OCI-LY1 (cell line): Measurements from ENCODE around the gene SHROOM3.

ENCODE experiments used
- H2AFZ ChIP-seq: fragments of 200-600 bp; sonication (generic), shearing (Covaris generic); 2 replicates; pipeline ENCODE4 v1.6.0; 2014; ENCODE audit warnings: antibody characterized with exemption, mild to moderate bottlenecking, low read length
- H3F3A ChIP-seq: fragments of 200-600 bp; sonication (generic), shearing (Covaris generic); 2 replicates; pipeline ENCODE4 v1.6.0; 2014; ENCODE audit warnings: mild to moderate bottlenecking, antibody characterized with exemption, low read length, moderate library complexity; ENCODE audit not compliant: insufficient read depth
- H3K27ac ChIP-seq: fragments of 200-600 bp; sonication (generic); 2 replicates; pipeline ENCODE4 v1.5.1; 2014; ENCODE audit warnings: low read length, mixed run types, mild to moderate bottlenecking, low read depth; ENCODE audit not compliant: poor library complexity, severe bottlenecking
- H3K27me3 ChIP-seq: fragments of 200-600 bp; sonication (generic); 2 replicates; pipeline ENCODE4 v1.6.0; 2014; ENCODE audit warnings: antibody characterized with exemption, mild to moderate bottlenecking, low read length, moderate library complexity; ENCODE audit not compliant: insufficient read depth
- H3K36me3 ChIP-seq: fragments of 200-600 bp; sonication (generic); 2 replicates; pipeline ENCODE4 v1.6.1; 2014; ENCODE audit warnings: mild to moderate bottlenecking, antibody characterized with exemption, low read length, moderate library complexity, mixed read lengths; ENCODE audit not compliant: insufficient read depth
- H3K4me1 ChIP-seq: fragments of 200-600 bp; sonication (generic); 2 replicates; pipeline ENCODE4 v1.5.1; 2014; ENCODE audit warnings: mild to moderate bottlenecking, low read length, moderate library complexity; ENCODE audit not compliant: insufficient read depth, severe bottlenecking
- H3K4me2 ChIP-seq: fragments of 200-600 bp; sonication (generic), shearing (Covaris generic); 2 replicates; pipeline ENCODE4 v1.6.1; 2014; ENCODE audit warnings: low read length
- H3K4me3 ChIP-seq: fragments of 200-600 bp; sonication (generic); 2 replicates; pipeline ENCODE4 v1.5.1; 2014; ENCODE audit warnings: low read length, low read depth, mild to moderate bottlenecking, mixed read lengths; ENCODE audit not compliant: poor library complexity, severe bottlenecking
- H3K79me2 ChIP-seq: fragments of 200-600 bp; shearing (Covaris generic); 2 replicates; pipeline ENCODE4 v1.6.1; 2016; ENCODE audit warnings: mixed run types, low read length, mixed read lengths; ENCODE audit not compliant: insufficient read depth
- H3K9ac ChIP-seq: fragments of 200-600 bp; sonication (generic), shearing (Covaris generic); 2 replicates; pipeline ENCODE4 v1.6.1; 2014; ENCODE audit warnings: mild to moderate bottlenecking, low read length, mixed read lengths
- H3K9me2 ChIP-seq: fragments of 200-600 bp; sonication (generic), shearing (Covaris generic); 2 replicates; pipeline ENCODE4 v1.6.1; 2014; ENCODE audit warnings: low read depth, mild to moderate bottlenecking, low read length, mixed read lengths
- H3K9me3 ChIP-seq: fragments of 200-600 bp; shearing (Covaris generic); 2 replicates; pipeline ENCODE4 v1.6.1; 2014; ENCODE audit warnings: low read length, mixed read lengths
- H4K20me1 ChIP-seq: fragments of 200-600 bp; sonication (generic), shearing (Covaris generic); 2 replicates; pipeline ENCODE4 v1.6.0; 2016; ENCODE audit warnings: mild to moderate bottlenecking, low read length; ENCODE audit not compliant: insufficient read depth
- CTCF ChIP-seq: fragments of 200-600 bp; sonication (generic), shearing (Covaris generic); IDR thresholded peaks from 2 replicates; pipeline ENCODE4 v1.5.1; 2017; ENCODE audit warnings: mild to moderate bottlenecking, antibody characterized with exemption, low read length, moderate library complexity, mixed read lengths
- EZH2 ChIP-seq: fragments of 200-600 bp; sonication (generic), shearing (Covaris generic); IDR thresholded peaks from 2 replicates; pipeline ENCODE4 v1.8.0; 2017; ENCODE audit warnings: borderline replicate concordance, mixed run types, mild to moderate bottlenecking, antibody characterized with exemption, low read length, moderate library complexity, mixed read lengths

Gene SHROOM3

DNA sequence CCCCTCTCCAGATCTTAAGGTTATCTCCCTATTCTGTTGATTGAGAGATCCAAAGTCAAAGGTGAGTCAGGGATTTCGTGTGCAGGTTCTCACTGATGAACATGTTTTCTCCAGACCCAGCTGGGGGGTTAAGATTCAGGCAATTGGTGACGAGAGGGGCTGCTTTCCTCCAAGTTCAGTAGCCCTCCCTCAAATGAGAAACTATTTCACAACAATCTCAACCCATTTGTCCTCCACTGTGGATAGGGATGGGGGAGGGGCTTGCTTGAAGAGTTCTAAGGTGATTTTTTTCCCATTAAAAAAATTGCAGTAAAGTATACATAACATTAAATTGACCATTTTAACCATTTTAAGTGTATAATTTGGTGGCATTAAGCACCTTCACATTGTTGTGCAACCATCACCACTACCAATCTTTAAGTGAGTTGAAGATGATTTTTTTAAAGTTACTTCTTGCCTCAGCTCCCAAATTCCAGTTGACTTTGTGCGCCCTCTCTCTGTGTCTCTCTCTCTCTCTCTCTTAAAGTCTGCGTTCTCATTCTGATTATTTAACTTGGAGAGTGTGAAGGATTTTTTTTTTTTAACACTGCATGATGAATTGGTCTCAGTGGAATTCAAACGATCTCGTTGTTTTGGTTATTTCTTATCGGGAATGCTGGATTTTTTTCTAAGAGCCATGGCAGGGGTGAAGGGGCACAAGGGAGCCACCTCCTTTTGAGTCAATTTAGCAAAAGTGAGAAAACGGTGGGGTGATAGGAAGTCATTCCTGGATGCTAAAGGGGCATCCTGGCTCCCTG, 175.9 kb downstream of the SHROOM3 start:
- no peaks in the 10 kb centered on the region for H3K27me3 ChIP-seq
- H3K27ac ChIP-seq, result no peak overlapping the region
- H3K4me1 ChIP-seq, result no peaks in the 10 kb centered on the region
- no peaks in the 10 kb centered on the region for H3K36me3 ChIP-seq
- TF ChIP-seq EZH2 (no peak), CTCF (no peak)
- H2AFZ ChIP-seq, result no peak overlapping the region
- H3K4me2 ChIP-seq, result no peak overlapping the region
- no peaks in the 10 kb centered on the region for H4K20me1 ChIP-seq
- H3K4me3 ChIP-seq, result no peak overlapping the region
- no peaks in the 10 kb centered on the region for H3F3A ChIP-seq
- H3K9me3 ChIP-seq, result no peaks in the 10 kb centered on the region
- H3K79me2 ChIP-seq, result no peaks in the 10 kb centered on the region
- H3K9ac ChIP-seq, result no peak overlapping the region
- H3K9me2 ChIP-seq, result no peaks in the 10 kb centered on the region

DNA sequence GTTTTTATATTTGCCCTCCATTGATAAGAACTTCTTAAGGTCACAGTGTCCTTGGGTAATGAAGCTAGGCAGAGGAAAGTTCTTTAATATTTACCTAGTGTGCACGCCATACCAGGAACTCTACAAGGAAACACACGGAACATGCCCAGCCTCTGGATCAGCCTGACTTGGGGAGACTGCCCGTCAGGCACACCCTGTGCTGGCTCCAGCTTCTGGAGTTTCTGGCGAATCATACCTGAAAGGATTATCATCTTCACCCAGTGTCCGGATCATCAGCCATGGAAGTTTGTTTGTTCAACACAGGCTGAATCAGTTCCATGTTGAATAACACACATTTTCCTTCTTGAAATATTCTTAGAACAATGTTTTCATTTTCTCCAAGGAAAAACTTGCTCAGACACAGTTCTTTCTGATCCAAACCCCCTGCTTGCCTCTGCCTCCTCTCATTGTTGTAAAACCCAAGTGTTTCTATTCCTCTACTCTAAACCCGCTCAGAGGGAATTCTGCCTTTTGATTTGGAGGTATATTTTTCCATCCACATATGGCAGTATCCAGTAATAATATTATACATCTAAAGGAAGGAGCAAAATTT, 176.7 kb downstream of the SHROOM3 start:
- Histone ChIP-seq H3F3A (no peaks in the 10 kb centered on the region), H3K4me2 (no peak overlapping the region), H3K27ac (no peak overlapping the region), H3K9ac (no peak overlapping the region), H2AFZ (no peak overlapping the region), H3K4me1 (no peaks in the 10 kb centered on the region), H3K27me3 (no peaks in the 10 kb centered on the region), H3K4me3 (no peak overlapping the region), H3K9me3 (no peaks in the 10 kb centered on the region), H3K36me3 (no peaks in the 10 kb centered on the region), H4K20me1 (no peaks in the 10 kb centered on the region), H3K9me2 (no peaks in the 10 kb centered on the region), H3K79me2 (no peaks in the 10 kb centered on the region)
- TF ChIP-seq CTCF, result no peak
- TF ChIP-seq EZH2, result no peak

DNA sequence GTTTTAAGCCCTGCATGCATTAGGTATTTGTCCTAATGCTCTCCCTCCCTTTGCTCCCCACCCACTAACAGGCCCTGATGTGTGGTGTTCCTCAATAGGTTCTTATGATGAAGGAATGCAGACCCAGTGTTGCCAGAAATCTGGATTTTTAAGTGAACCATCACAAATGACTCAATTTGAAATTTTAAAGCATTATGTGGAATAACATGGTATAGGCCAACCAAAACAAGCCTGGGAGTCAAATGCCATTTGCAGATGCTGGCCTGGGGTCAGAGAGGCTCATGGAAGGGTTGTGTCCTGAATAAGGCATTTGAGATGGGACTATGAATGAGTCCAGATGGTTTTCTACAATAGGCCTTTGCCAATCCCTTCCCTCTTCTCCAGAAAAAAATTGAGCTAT, 179.6 kb downstream of the SHROOM3 start:
- no peak for TF ChIP-seq CTCF
- H3K79me2 ChIP-seq, result no peaks in the 10 kb centered on the region
- no peak overlapping the region for H3K27ac ChIP-seq
- no peak overlapping the region for H3K9ac ChIP-seq
- no peaks in the 10 kb centered on the region for H3K4me1 ChIP-seq
- H3K9me3 ChIP-seq, result no peaks in the 10 kb centered on the region
- H3K27me3 ChIP-seq, result no peaks in the 10 kb centered on the region
- no peaks in the 10 kb centered on the region for H3F3A ChIP-seq
- no peaks in the 10 kb centered on the region for H4K20me1 ChIP-seq
- H3K4me3 ChIP-seq, result no peak overlapping the region
- H3K9me2 ChIP-seq, result no peaks in the 10 kb centered on the region
- H3K36me3 ChIP-seq, result no peaks in the 10 kb centered on the region
- H3K4me2 ChIP-seq, result no peak overlapping the region
- H2AFZ ChIP-seq, result no peak overlapping the region
